ENCODE results near the gene TRAPPC3. TPM values are rescaled to one million over a fixed set of nuclear protein-coding genes. Genes with fewer than 3 reads are reported as not detected.

TRAPPC3 gene
- total and polyA plus RNA-seq, 2 experiments from 2014 or later = 45.6 to 55.9 TPM

- Histone ChIP-seq H4K20me1 (replicated peaks; ENCODE audit: insufficient read depth) (no peaks in the 10 kb centered on the region), H3K4me1 (ENCODE audit: insufficient read depth) (peaks cover 12% of the 10 kb centered on the region), H3K27ac (ENCODE audit: low read depth) (peak overlapping the region; percentile 59; the same call in 1 of the 2 replicates), H3K27me3 (ENCODE audit: insufficient read depth) (no peaks in the 10 kb centered on the region), H3K4me3 (no peak overlapping the region), H3K4me2 (peak overlapping the region; percentile 38; the same call in 1 of the 2 replicates), H2AFZ (no peak overlapping the region), H3K36me3 (ENCODE audit: insufficient read depth) (0 out of 2 replicates have a peak, but pooled peaks cover 4% of the 10 kb centered on the region), H3F3A (replicated peaks; ENCODE audit: low read depth) (peaks cover 13% of the 10 kb centered on the region; the same call in 1 of the 2 replicates), H3K9me2 (ENCODE audit: insufficient read depth) (no peaks in the 10 kb centered on the region), H3K79me2 (replicated peaks; ENCODE audit: insufficient read depth) (no peaks in the 10 kb centered on the region)
- Mint-ChIP-seq H3K4me3 (no peak overlapping the region), H3K27me3 (ENCODE audit: insufficient read depth, low read depth, poor library complexity) (peaks cover 16% of the 10 kb centered on the region), H3K27ac (no peak overlapping the region), H3K4me1 (peaks cover 30% of the 10 kb centered on the region), H3K36me3 (ENCODE audit: low read depth) (peaks cover 24% of the 10 kb centered on the region), H3K9me3 (no peaks in the 10 kb centered on the region)
- TF ChIP-seq CTCF (conservative IDR thresholded peaks at IDR 0.05; ENCODE audit: low read depth in 2 of 2) (no peak), EZH2 (IDR thresholded peaks at IDR 0.05; ENCODE audit: low read depth, unreplicated experiment) (no peak), JUNB (IDR thresholded peaks at IDR 0.05; ENCODE audit: unreplicated experiment) (no peak), NANOG (IDR thresholded peaks at IDR 0.05; ENCODE audit: borderline replicate concordance) (no peak), POLR2AphosphoS5 (IDR thresholded peaks at IDR 0.05; ENCODE audit: low read depth) (no peak), ZNF331 (CRISPR knock-in tag; IDR thresholded peaks at IDR 0.05; ENCODE audit: low read depth) (no peak)
- TF ChIP-seq, protein P1, sequence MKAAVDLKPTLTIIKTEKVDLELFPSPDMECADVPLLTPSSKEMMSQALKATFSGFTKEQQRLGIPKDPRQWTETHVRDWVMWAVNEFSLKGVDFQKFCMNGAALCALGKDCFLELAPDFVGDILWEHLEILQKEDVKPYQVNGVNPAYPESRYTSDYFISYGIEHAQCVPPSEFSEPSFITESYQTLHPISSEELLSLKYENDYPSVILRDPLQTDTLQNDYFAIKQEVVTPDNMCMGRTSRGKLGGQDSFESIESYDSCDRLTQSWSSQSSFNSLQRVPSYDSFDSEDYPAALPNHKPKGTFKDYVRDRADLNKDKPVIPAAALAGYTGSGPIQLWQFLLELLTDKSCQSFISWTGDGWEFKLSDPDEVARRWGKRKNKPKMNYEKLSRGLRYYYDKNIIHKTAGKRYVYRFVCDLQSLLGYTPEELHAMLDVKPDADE (IDR thresholded peaks at IDR 0.05) = no peak
- TF ChIP-seq, protein P2, sequence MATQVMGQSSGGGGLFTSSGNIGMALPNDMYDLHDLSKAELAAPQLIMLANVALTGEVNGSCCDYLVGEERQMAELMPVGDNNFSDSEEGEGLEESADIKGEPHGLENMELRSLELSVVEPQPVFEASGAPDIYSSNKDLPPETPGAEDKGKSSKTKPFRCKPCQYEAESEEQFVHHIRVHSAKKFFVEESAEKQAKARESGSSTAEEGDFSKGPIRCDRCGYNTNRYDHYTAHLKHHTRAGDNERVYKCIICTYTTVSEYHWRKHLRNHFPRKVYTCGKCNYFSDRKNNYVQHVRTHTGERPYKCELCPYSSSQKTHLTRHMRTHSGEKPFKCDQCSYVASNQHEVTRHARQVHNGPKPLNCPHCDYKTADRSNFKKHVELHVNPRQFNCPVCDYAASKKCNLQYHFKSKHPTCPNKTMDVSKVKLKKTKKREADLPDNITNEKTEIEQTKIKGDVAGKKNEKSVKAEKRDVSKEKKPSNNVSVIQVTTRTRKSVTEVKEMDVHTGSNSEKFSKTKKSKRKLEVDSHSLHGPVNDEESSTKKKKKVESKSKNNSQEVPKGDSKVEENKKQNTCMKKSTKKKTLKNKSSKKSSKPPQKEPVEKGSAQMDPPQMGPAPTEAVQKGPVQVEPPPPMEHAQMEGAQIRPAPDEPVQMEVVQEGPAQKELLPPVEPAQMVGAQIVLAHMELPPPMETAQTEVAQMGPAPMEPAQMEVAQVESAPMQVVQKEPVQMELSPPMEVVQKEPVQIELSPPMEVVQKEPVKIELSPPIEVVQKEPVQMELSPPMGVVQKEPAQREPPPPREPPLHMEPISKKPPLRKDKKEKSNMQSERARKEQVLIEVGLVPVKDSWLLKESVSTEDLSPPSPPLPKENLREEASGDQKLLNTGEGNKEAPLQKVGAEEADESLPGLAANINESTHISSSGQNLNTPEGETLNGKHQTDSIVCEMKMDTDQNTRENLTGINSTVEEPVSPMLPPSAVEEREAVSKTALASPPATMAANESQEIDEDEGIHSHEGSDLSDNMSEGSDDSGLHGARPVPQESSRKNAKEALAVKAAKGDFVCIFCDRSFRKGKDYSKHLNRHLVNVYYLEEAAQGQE (IDR thresholded peaks at IDR 0.05; ENCODE audit: unreplicated experiment) = no peak
- TF ChIP-seq, protein P3, sequence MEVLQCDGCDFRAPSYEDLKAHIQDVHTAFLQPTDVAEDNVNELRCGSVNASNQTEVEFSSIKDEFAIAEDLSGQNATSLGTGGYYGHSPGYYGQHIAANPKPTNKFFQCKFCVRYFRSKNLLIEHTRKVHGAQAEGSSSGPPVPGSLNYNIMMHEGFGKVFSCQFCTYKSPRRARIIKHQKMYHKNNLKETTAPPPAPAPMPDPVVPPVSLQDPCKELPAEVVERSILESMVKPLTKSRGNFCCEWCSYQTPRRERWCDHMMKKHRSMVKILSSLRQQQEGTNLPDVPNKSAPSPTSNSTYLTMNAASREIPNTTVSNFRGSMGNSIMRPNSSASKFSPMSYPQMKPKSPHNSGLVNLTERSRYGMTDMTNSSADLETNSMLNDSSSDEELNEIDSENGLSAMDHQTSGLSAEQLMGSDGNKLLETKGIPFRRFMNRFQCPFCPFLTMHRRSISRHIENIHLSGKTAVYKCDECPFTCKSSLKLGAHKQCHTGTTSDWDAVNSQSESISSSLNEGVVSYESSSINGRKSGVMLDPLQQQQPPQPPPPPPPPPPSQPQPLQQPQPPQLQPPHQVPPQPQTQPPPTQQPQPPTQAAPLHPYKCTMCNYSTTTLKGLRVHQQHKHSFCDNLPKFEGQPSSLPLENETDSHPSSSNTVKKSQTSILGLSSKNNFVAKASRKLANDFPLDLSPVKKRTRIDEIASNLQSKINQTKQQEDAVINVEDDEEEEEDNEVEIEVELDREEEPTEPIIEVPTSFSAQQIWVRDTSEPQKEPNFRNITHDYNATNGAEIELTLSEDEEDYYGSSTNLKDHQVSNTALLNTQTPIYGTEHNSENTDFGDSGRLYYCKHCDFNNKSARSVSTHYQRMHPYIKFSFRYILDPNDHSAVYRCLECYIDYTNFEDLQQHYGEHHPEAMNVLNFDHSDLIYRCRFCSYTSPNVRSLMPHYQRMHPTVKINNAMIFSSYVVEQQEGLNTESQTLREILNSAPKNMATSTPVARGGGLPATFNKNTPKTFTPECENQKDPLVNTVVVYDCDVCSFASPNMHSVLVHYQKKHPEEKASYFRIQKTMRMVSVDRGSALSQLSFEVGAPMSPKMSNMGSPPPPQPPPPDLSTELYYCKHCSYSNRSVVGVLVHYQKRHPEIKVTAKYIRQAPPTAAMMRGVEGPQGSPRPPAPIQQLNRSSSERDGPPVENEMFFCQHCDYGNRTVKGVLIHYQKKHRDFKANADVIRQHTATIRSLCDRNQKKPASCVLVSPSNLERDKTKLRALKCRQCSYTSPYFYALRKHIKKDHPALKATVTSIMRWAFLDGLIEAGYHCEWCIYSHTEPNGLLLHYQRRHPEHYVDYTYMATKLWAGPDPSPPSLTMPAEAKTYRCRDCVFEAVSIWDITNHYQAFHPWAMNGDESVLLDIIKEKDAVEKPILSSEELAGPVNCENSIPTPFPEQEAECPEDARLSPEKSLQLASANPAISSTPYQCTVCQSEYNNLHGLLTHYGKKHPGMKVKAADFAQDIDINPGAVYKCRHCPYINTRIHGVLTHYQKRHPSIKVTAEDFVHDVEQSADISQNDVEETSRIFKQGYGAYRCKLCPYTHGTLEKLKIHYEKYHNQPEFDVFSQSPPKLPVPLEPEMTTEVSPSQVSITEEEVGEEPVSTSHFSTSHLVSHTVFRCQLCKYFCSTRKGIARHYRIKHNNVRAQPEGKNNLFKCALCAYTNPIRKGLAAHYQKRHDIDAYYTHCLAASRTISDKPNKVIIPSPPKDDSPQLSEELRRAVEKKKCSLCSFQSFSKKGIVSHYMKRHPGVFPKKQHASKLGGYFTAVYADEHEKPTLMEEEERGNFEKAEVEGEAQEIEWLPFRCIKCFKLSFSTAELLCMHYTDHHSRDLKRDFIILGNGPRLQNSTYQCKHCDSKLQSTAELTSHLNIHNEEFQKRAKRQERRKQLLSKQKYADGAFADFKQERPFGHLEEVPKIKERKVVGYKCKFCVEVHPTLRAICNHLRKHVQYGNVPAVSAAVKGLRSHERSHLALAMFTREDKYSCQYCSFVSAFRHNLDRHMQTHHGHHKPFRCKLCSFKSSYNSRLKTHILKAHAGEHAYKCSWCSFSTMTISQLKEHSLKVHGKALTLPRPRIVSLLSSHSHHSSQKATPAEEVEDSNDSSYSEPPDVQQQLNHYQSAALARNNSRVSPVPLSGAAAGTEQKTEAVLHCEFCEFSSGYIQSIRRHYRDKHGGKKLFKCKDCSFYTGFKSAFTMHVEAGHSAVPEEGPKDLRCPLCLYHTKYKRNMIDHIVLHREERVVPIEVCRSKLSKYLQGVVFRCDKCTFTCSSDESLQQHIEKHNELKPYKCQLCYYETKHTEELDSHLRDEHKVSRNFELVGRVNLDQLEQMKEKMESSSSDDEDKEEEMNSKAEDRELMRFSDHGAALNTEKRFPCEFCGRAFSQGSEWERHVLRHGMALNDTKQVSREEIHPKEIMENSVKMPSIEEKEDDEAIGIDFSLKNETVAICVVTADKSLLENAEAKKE (CRISPR knock-in tag; IDR thresholded peaks at IDR 0.05) = no peak
- no peak for ATAC-seq
- DNase-seq (ENCODE audit: low spot score) = no peak
Observed at GRCh38 chr1:36183309-36183856, 34.1 kb upstream of the TRAPPC3 start.
